Suprapubic skin (tissue), 4 donors: ENCODE measurements around the gene STKLD1.

Experiments used
- POLR2A ChIP-seq, 2 donors: fragments of 450-650 bp; IDR thresholded peaks; one replicate each; pipeline ENCODE4 v1.6.1; 2017; ENCODE audit warnings: antibody characterized with exemption in 2 of 2, mild to moderate bottlenecking in 2 of 2, moderate library complexity in 2 of 2
- POLR2AphosphoS5 ChIP-seq, 3 donors: sonication (generic); formaldehyde crosslinking; IDR thresholded peaks; one replicate each; pipeline ENCODE4 v1.6.1; 2017; ENCODE audit warnings: antibody characterized with exemption in 3 of 3
- TF ChIP-seq, protein P1 (sequence below), 2 donors: fragments of 200-600 bp in 1 of 2; fragments of 450-650 bp in 1 of 2; sonication (generic) in 1 of 2; IDR thresholded peaks; one replicate each; pipeline ENCODE4 v1.5.1; 2016 to 2019; ENCODE audit warnings: antibody characterized with exemption in 2 of 2, mild to moderate bottlenecking in 1 of 2, moderate library complexity in 1 of 2

DNA sequence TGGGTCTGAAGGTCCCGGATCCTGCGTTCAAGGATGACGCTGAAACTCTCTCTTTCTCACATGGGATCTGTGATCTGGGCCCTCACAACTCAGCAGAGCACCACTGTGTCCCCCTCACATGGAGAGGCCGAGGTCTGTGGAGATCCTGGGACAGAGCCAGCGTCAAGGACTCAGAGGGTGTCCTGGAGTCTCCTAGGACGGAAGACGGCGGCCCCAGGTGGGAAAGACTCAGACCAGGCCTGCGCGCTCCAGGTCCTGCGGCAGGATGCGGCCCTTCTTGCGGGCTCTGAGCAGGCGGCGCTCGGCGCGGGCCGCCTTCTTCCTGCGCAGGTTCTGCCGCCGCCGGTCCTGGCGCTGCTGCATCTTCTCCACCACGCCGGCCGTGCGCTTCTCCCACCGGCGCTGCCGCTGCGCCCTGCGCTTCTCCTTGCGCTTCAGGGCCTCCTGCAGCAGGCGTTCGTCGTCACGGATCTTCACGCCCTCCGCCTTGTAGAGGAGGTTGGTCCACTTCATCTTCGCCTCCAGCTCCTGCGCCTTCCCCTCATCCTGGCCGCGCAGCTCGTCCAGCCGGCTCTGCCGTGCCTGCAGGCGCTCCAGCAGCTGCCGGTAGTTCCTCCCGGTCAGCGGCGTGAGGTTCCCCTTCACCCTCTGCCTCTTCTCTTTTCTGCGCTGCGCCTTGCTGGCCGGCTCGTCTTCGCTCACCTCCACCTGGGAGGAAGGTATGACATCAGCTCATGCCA lies 44.4 kb upstream of the STKLD1 start:
- TF ChIP-seq, protein P1, sequence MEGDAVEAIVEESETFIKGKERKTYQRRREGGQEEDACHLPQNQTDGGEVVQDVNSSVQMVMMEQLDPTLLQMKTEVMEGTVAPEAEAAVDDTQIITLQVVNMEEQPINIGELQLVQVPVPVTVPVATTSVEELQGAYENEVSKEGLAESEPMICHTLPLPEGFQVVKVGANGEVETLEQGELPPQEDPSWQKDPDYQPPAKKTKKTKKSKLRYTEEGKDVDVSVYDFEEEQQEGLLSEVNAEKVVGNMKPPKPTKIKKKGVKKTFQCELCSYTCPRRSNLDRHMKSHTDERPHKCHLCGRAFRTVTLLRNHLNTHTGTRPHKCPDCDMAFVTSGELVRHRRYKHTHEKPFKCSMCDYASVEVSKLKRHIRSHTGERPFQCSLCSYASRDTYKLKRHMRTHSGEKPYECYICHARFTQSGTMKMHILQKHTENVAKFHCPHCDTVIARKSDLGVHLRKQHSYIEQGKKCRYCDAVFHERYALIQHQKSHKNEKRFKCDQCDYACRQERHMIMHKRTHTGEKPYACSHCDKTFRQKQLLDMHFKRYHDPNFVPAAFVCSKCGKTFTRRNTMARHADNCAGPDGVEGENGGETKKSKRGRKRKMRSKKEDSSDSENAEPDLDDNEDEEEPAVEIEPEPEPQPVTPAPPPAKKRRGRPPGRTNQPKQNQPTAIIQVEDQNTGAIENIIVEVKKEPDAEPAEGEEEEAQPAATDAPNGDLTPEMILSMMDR (IDR thresholded peaks at IDR 0.05) = no peak
- TF ChIP-seq POLR2A (IDR thresholded peaks at IDR 0.05) (no peak), POLR2AphosphoS5 (IDR thresholded peaks at IDR 0.05) (no peak)
